ENCODE measurements around the gene SPRY1.

The SPRY1 gene

GRCh38 chr4:123379392-123379791 lies 17.2 kb upstream of the SPRY1 start:
- DNase-seq (ENCODE audit: low spot score): no peak

- DNase-seq (ENCODE audit: low spot score): no peak
These were observed 15.6 kb upstream of the SPRY1 start for GRCh38 chr4:123380728-123381716.

GRCh38 chr4:123381996-123382395 lies 14.6 kb upstream of the SPRY1 start:
- DNase-seq (ENCODE audit: low spot score): no peak

- DNase-seq (ENCODE audit: low spot score): no peak
These were observed 13.0 kb upstream of the SPRY1 start for GRCh38 chr4:123383566-123383965.

GRCh38 chr4:123386609-123387008 lies 10.0 kb upstream of the SPRY1 start:
- DNase-seq (ENCODE audit: low spot score): no peak

GRCh38 chr4:123390846-123391456 lies 5.6 kb upstream of the SPRY1 start:
- no peak for DNase-seq (ENCODE audit: low spot score)

GRCh38 chr4:123393721-123394120 lies 2.9 kb upstream of the SPRY1 start:
- DNase-seq (ENCODE audit: low spot score): no peak

GRCh38 chr4:123397144-123398065 lies 810 bp downstream of the SPRY1 start:
- DNase-seq (ENCODE audit: low spot score): peak; percentile 32

GRCh38 chr4:123398066-123398852 lies 1.7 kb downstream of the SPRY1 start:
- DNase-seq (ENCODE audit: low spot score): peak; percentile 42

GRCh38 chr4:123398853-123399626 lies 2.4 kb downstream of the SPRY1 start:
- DNase-seq (ENCODE audit: low spot score): peak; percentile 54

- DNase-seq (ENCODE audit: low spot score): peak; percentile 25
These were observed 3.2 kb downstream of the SPRY1 start for GRCh38 chr4:123399627-123400358.

GRCh38 chr4:123401271-123402120 lies 4.9 kb downstream of the SPRY1 start:
- DNase-seq (ENCODE audit: low spot score): no peak

- no peak for DNase-seq (ENCODE audit: low spot score)
These were observed 5.5 kb downstream of the SPRY1 start for GRCh38 chr4:123402121-123402465.

GRCh38 chr4:123403080-123403604 lies 6.5 kb downstream of the SPRY1 start:
- no peak for DNase-seq (ENCODE audit: low spot score)

- DNase-seq (ENCODE audit: low spot score): no peak
These were observed 7.9 kb downstream of the SPRY1 start for GRCh38 chr4:123404533-123404932.

GRCh38 chr4:123405267-123405865 lies 8.8 kb downstream of the SPRY1 start:
- no peak for DNase-seq (ENCODE audit: low spot score)

- no peak for DNase-seq (ENCODE audit: low spot score)
These were observed 10.3 kb downstream of the SPRY1 start for GRCh38 chr4:123406872-123407271.

- DNase-seq (ENCODE audit: low spot score): no peak
These were observed 12.0 kb downstream of the SPRY1 start for GRCh38 chr4:123408471-123409084.
